CD4-positive, alpha-beta memory T cell (primary cell): ENCODE measurements around the gene ANKFN1. TPM values are rescaled to one million over a fixed set of nuclear protein-coding genes. Genes with fewer than 3 reads are reported as not detected.

Experiments used
- CTCF ChIA-PET: fragments of 350-600 bp; sonication (Branson Sonifier 250); formaldehyde crosslinking; loops from one replicate; lab custom pipeline; 2021; ENCODE audit warnings: inconsistent platforms; ENCODE audit not compliant: partially characterized antibody; lab: Charles Lee
- POLR2A ChIA-PET: fragments of 350-600 bp; sonication (Branson Sonifier 250); formaldehyde crosslinking; loops from one replicate; lab custom pipeline; 2021; ENCODE audit not compliant: partially characterized antibody; lab: Charles Lee
- DNase-seq, 5 donors: peaks; one replicate each; pipeline versions ENCODE4 v3.0.0 to v3.0.0-alpha.2; 2020 to 2022; ENCODE audit warnings: mixed read lengths in 1 of 5
- H3K27ac ChIP-seq: one replicate; pipeline ENCODE4 v1.7.0; 2013; ENCODE audit warnings: low read depth, low read length
- H3K27me3 ChIP-seq: 2 replicates; pipeline ENCODE4 v1.7.0; 2013; ENCODE audit warnings: mild to moderate bottlenecking, low read length, moderate library complexity; ENCODE audit not compliant: insufficient read depth
- H3K36me3 ChIP-seq: 2 replicates; pipeline ENCODE4 v1.7.0; 2013; ENCODE audit warnings: mild to moderate bottlenecking, low read length, moderate library complexity; ENCODE audit not compliant: insufficient read depth
- H3K4me1 ChIP-seq: 2 replicates; pipeline ENCODE4 v1.7.0; 2013; ENCODE audit warnings: mild to moderate bottlenecking, low read length, moderate library complexity; ENCODE audit not compliant: insufficient read depth
- H3K4me3 ChIP-seq, 2 donors: one replicate each; pipeline ENCODE4 v1.7.0; 2013; ENCODE audit warnings: low read length in 2 of 2, mild to moderate bottlenecking in 1 of 2
- H3K9me3 ChIP-seq, 2 donors: one replicate each; pipeline ENCODE4 v1.7.0; 2013; ENCODE audit warnings: low read length in 2 of 2, control low read depth in 1 of 2; ENCODE audit not compliant: control insufficient read depth in 1 of 2
- H3K27ac Mint-ChIP-seq, 7 donors: one replicate each; pipeline ENCODE4 v1.8.0; 2020 to 2021; ENCODE audit warnings: mixed read lengths in 7 of 7, mild to moderate bottlenecking in 6 of 7, inconsistent platforms in 3 of 7, moderate library complexity in 3 of 7
- H3K27me3 Mint-ChIP-seq, 2 donors: one replicate each; pipeline ENCODE4 v1.8.0; 2020 to 2021; ENCODE audit warnings: mixed read lengths in 2 of 2
- H3K36me3 Mint-ChIP-seq, 2 donors: one replicate each; pipeline ENCODE4 v1.8.0; 2020 to 2021; ENCODE audit warnings: mixed read lengths in 2 of 2, inconsistent platforms in 1 of 2, mild to moderate bottlenecking in 1 of 2
- H3K4me1 Mint-ChIP-seq, 4 donors: one replicate each; pipeline ENCODE4 v1.8.0; 2020 to 2021; ENCODE audit warnings: mixed read lengths in 4 of 4, mild to moderate bottlenecking in 1 of 4
- H3K4me3 Mint-ChIP-seq, 8 donors: one replicate each; pipeline ENCODE4 v1.8.0; 2020 to 2021; ENCODE audit warnings: mixed read lengths in 8 of 8, mild to moderate bottlenecking in 7 of 8, moderate library complexity in 6 of 8, inconsistent platforms in 3 of 8
- H3K9me3 Mint-ChIP-seq, 8 donors: one replicate each; pipeline ENCODE4 v1.8.0; 2020 to 2021; ENCODE audit warnings: mixed read lengths in 8 of 8, mild to moderate bottlenecking in 5 of 8, inconsistent platforms in 3 of 8, moderate library complexity in 1 of 8
- intact Hi-C: fragments of 100-400 bp; cut with micrococcal nuclease; formaldehyde crosslinking; loops from one replicate; pipeline ENCODE4 v1.15.1; 2023
- polyA plus RNA-seq, 2 donors: library from polyadenylated mRNA; unstranded; fragments of 300-500 nt; fragmentation: Illumina TruSeq; gene quantifications; one replicate each; pipeline ENCODE4 v1.2.3, GENCODE V29; 2021
- total RNA-seq, 2 experiments: library from RNA; stranded (reverse); gene quantifications; one replicate each; pipeline ENCODE4 v1.2.3, GENCODE V29; 2021

The ANKFN1 gene
- total and polyA plus RNA-seq, 4 experiments from 2014 or later = not detected

GRCh38 chr17:56309897-56310296 is 156.6 kb downstream of the ANKFN1 start:
- H3K4me3 ChIP-seq = no peak overlapping the region
- no peak for DNase-seq
- Mint-ChIP-seq H3K4me3 (no peak overlapping the region), H3K27me3 (peaks cover 0 to 16% of the 10 kb centered on the region in 2 donors), H3K27ac (no peak overlapping the region), H3K4me1 (no peaks in the 10 kb centered on the region), H3K36me3 (no peaks in the 10 kb centered on the region), H3K9me3 (peaks cover 0 to 3% (median 0%) of the 10 kb centered on the region in 8 donors)
- H3K27ac ChIP-seq = no peak overlapping the region
- intact Hi-C loops = no loop called here
- no peaks in the 10 kb centered on the region for H3K27me3 ChIP-seq
- H3K9me3 ChIP-seq = no peaks in the 10 kb centered on the region
- ChIA-PET POLR2A (no interaction called here), CTCF (no interaction called here)
- no peaks in the 10 kb centered on the region for H3K4me1 ChIP-seq
- no peaks in the 10 kb centered on the region for H3K36me3 ChIP-seq

- CTCF ChIA-PET = no interaction called here
- no peaks in the 10 kb centered on the region for H3K9me3 ChIP-seq
- H3K27ac Mint-ChIP-seq = no peak overlapping the region
- H3K27me3 ChIP-seq = no peaks in the 10 kb centered on the region
- POLR2A ChIA-PET = no interaction called here
- H3K4me1 Mint-ChIP-seq = no peaks in the 10 kb centered on the region
- H3K27ac ChIP-seq = no peak overlapping the region
- no peaks in the 10 kb centered on the region for H3K4me1 ChIP-seq
- H3K4me3 ChIP-seq = no peak overlapping the region
- no peak overlapping the region for H3K4me3 Mint-ChIP-seq
- peaks cover 2 to 15% of the 10 kb centered on the region in 2 donors for H3K27me3 Mint-ChIP-seq
- H3K9me3 Mint-ChIP-seq = peaks cover 0 to 3% (median 0%) of the 10 kb centered on the region in 8 donors
- H3K36me3 Mint-ChIP-seq = no peaks in the 10 kb centered on the region
- no peaks in the 10 kb centered on the region for H3K36me3 ChIP-seq
- intact Hi-C loops = no loop called here
- no peak for DNase-seq
Measured at GRCh38 chr17:56310782-56311181, 157.5 kb downstream of the ANKFN1 start.

- ChIA-PET CTCF (no interaction called here), POLR2A (no interaction called here)
- no peaks in the 10 kb centered on the region for H3K4me1 ChIP-seq
- Mint-ChIP-seq H3K9me3 (no peaks in the 10 kb centered on the region), H3K27me3 (peaks cover 4 to 11% of the 10 kb centered on the region in 2 donors), H3K36me3 (no peaks in the 10 kb centered on the region), H3K4me3 (no peak overlapping the region), H3K4me1 (no peaks in the 10 kb centered on the region), H3K27ac (no peak overlapping the region)
- DNase-seq = no peak
- no peaks in the 10 kb centered on the region for H3K27me3 ChIP-seq
- H3K27ac ChIP-seq = no peak overlapping the region
- no peak overlapping the region for H3K4me3 ChIP-seq
- H3K36me3 ChIP-seq = no peaks in the 10 kb centered on the region
- intact Hi-C loops = no loop called here
- H3K9me3 ChIP-seq = no peaks in the 10 kb centered on the region
Measured at GRCh38 chr17:56313201-56313600, 159.9 kb downstream of the ANKFN1 start.

GRCh38 chr17:56314026-56314425 is 160.8 kb downstream of the ANKFN1 start:
- Mint-ChIP-seq H3K9me3 (no peaks in the 10 kb centered on the region), H3K27ac (no peak overlapping the region), H3K36me3 (no peaks in the 10 kb centered on the region), H3K27me3 (peaks cover 4 to 11% of the 10 kb centered on the region in 2 donors), H3K4me3 (no peak overlapping the region), H3K4me1 (no peaks in the 10 kb centered on the region)
- no peaks in the 10 kb centered on the region for H3K9me3 ChIP-seq
- POLR2A ChIA-PET = no interaction called here
- no peak overlapping the region for H3K4me3 ChIP-seq
- no peaks in the 10 kb centered on the region for H3K36me3 ChIP-seq
- no peaks in the 10 kb centered on the region for H3K4me1 ChIP-seq
- no peak for DNase-seq
- intact Hi-C loops = no loop called here
- CTCF ChIA-PET = no interaction called here
- no peaks in the 10 kb centered on the region for H3K27me3 ChIP-seq
- H3K27ac ChIP-seq = no peak overlapping the region

GRCh38 chr17:56314984-56315602 is 161.8 kb downstream of the ANKFN1 start:
- H3K27ac ChIP-seq = no peak overlapping the region
- Mint-ChIP-seq H3K4me3 (no peak overlapping the region), H3K4me1 (no peaks in the 10 kb centered on the region), H3K36me3 (no peaks in the 10 kb centered on the region), H3K9me3 (no peaks in the 10 kb centered on the region), H3K27ac (no peak overlapping the region), H3K27me3 (peaks cover 4 to 11% of the 10 kb centered on the region in 2 donors)
- H3K4me1 ChIP-seq = no peaks in the 10 kb centered on the region
- no peaks in the 10 kb centered on the region for H3K36me3 ChIP-seq
- no peaks in the 10 kb centered on the region for H3K27me3 ChIP-seq
- DNase-seq = no peak
- ChIA-PET CTCF (no interaction called here), POLR2A (no interaction called here)
- H3K9me3 ChIP-seq = no peaks in the 10 kb centered on the region
- H3K4me3 ChIP-seq = no peak overlapping the region
- intact Hi-C loops = no loop called here

GRCh38 chr17:56316604-56317003 is 163.3 kb downstream of the ANKFN1 start:
- H3K27ac Mint-ChIP-seq = no peak overlapping the region

GRCh38 chr17:56317351-56318208 is 164.3 kb downstream of the ANKFN1 start:
- ChIA-PET CTCF (no interaction called here), POLR2A (no interaction called here)
- no peak for DNase-seq
- Mint-ChIP-seq H3K4me3 (no peak overlapping the region), H3K36me3 (no peaks in the 10 kb centered on the region), H3K4me1 (no peaks in the 10 kb centered on the region), H3K27ac (peak overlapping the region in 1 of 7 donors; percentile 25), H3K9me3 (peaks cover 0 to 2% (median 0%) of the 10 kb centered on the region in 8 donors), H3K27me3 (peaks cover 12 to 13% of the 10 kb centered on the region in 2 donors)
- Histone ChIP-seq H3K36me3 (no peaks in the 10 kb centered on the region), H3K4me3 (no peak overlapping the region), H3K9me3 (no peaks in the 10 kb centered on the region), H3K27ac (no peak overlapping the region), H3K27me3 (no peaks in the 10 kb centered on the region), H3K4me1 (no peaks in the 10 kb centered on the region)
- intact Hi-C loops = no loop called here

More at GRCh38 chr17:56316604-56317003, 163.3 kb downstream of the ANKFN1 start:
- H3K4me3 Mint-ChIP-seq = no peak overlapping the region
- H3K9me3 ChIP-seq = no peaks in the 10 kb centered on the region
- no peak overlapping the region for H3K4me3 ChIP-seq
- H3K4me1 ChIP-seq = no peaks in the 10 kb centered on the region
- no peaks in the 10 kb centered on the region for H3K27me3 ChIP-seq
- POLR2A ChIA-PET = no interaction called here
- H3K4me1 Mint-ChIP-seq = no peaks in the 10 kb centered on the region
- DNase-seq = no peak
- CTCF ChIA-PET = no interaction called here
- H3K27me3 Mint-ChIP-seq = peaks cover 7 to 14% of the 10 kb centered on the region in 2 donors
- intact Hi-C loops = no loop called here
- H3K36me3 ChIP-seq = no peaks in the 10 kb centered on the region
- no peaks in the 10 kb centered on the region for H3K36me3 Mint-ChIP-seq
- no peak overlapping the region for H3K27ac ChIP-seq
- H3K9me3 Mint-ChIP-seq = no peaks in the 10 kb centered on the region
